Type B pancreatic cell (in vitro differentiated cells): ENCODE results near the gene CTDP1. TPM values are rescaled to one million over a fixed set of nuclear protein-coding genes. Genes with fewer than 3 reads are reported as not detected.

ENCODE experiments used
- DNase-seq: peaks from one replicate; pipeline ENCODE4 v3.0.0; 2021; ENCODE audit warnings: mixed read lengths; ENCODE audit not compliant: unreplicated experiment; ENCODE audit errors: extremely low spot score
- H3K27ac Mint-ChIP-seq: 2 replicates; pipeline ENCODE4 v1.8.0; 2021; ENCODE audit warnings: mild to moderate bottlenecking, mixed read lengths
- H3K27me3 Mint-ChIP-seq: 2 replicates; pipeline ENCODE4 v1.8.0; 2021; ENCODE audit warnings: mixed read lengths
- H3K36me3 Mint-ChIP-seq: 2 replicates; pipeline ENCODE4 v1.8.0; 2021; ENCODE audit warnings: mixed read lengths
- H3K4me1 Mint-ChIP-seq: one replicate; pipeline ENCODE4 v1.8.0; 2021; ENCODE audit warnings: mixed read lengths; ENCODE audit not compliant: unreplicated experiment
- H3K4me3 Mint-ChIP-seq: 2 replicates; pipeline ENCODE4 v1.8.0; 2021; ENCODE audit warnings: mild to moderate bottlenecking, mixed read lengths
- H3K9me3 Mint-ChIP-seq: 2 replicates; pipeline ENCODE4 v1.8.0; 2021; ENCODE audit warnings: mixed read lengths
- total RNA-seq: library from RNA; stranded (reverse); gene quantifications from 2 replicates; pipeline ENCODE4 v1.2.1, GENCODE V29; 2021; ENCODE audit warnings: low replicate concordance
- TF ChIP-seq, protein P1 (sequence below): fragments of 200-600 bp; sonication (generic); conservative IDR thresholded peaks from 2 replicates; pipeline ENCODE4 v1.5.0; 2021; ENCODE audit warnings: antibody characterized with exemption, mild to moderate bottlenecking

CTDP1 gene
- total RNA-seq, 1 donor from 2014 or later = 21.1 TPM

- Mint-ChIP-seq H3K4me3 (no peak overlapping the region), H3K36me3 (peaks cover 31% of the 10 kb centered on the region), H3K27me3 (no peaks in the 10 kb centered on the region), H3K27ac (no peak overlapping the region), H3K9me3 (no peaks in the 10 kb centered on the region), H3K4me1 (no peaks in the 10 kb centered on the region)
- TF ChIP-seq, protein P1, sequence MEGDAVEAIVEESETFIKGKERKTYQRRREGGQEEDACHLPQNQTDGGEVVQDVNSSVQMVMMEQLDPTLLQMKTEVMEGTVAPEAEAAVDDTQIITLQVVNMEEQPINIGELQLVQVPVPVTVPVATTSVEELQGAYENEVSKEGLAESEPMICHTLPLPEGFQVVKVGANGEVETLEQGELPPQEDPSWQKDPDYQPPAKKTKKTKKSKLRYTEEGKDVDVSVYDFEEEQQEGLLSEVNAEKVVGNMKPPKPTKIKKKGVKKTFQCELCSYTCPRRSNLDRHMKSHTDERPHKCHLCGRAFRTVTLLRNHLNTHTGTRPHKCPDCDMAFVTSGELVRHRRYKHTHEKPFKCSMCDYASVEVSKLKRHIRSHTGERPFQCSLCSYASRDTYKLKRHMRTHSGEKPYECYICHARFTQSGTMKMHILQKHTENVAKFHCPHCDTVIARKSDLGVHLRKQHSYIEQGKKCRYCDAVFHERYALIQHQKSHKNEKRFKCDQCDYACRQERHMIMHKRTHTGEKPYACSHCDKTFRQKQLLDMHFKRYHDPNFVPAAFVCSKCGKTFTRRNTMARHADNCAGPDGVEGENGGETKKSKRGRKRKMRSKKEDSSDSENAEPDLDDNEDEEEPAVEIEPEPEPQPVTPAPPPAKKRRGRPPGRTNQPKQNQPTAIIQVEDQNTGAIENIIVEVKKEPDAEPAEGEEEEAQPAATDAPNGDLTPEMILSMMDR = no peak
- no peak for DNase-seq
Measured at GRCh38 chr18:79720359-79720733, 40.7 kb downstream of the CTDP1 start.

DNA sequence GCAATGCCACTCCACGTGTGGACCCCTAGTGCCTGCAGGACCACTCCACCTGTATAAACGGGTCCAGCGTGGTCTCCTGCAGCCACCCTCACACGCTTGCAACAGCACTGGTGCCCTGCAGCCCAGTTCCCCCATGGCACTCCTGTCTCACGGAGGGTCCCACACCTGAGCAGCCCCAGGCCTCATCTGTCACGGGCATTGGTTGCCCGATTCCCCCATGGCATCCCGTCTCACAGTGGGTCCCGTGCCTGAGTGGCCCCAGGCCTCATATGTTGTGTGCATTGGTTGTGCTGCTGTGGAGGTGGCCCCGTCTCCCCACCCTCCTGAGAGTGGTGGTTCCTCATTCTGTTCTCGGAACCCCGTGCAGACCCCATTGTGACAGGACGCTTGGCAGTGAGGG is 43.4 kb downstream of the CTDP1 start:
- DNase-seq = no peak
- H3K27ac Mint-ChIP-seq = no peak overlapping the region
- H3K9me3 Mint-ChIP-seq = no peaks in the 10 kb centered on the region
- no peaks in the 10 kb centered on the region for H3K4me1 Mint-ChIP-seq
- no peaks in the 10 kb centered on the region for H3K27me3 Mint-ChIP-seq
- no peak overlapping the region for H3K4me3 Mint-ChIP-seq
- H3K36me3 Mint-ChIP-seq = peaks cover 45% of the 10 kb centered on the region
- TF ChIP-seq, protein P1 = no peak

- Mint-ChIP-seq H3K4me3 (no peak overlapping the region), H3K4me1 (no peaks in the 10 kb centered on the region), H3K36me3 (peaks cover 45% of the 10 kb centered on the region), H3K27me3 (no peaks in the 10 kb centered on the region), H3K27ac (no peak overlapping the region), H3K9me3 (no peaks in the 10 kb centered on the region)
- DNase-seq = no peak
- TF ChIP-seq, protein P1 = no peak
Measured at GRCh38 chr18:79723628-79724027, 44.0 kb downstream of the CTDP1 start.

DNA sequence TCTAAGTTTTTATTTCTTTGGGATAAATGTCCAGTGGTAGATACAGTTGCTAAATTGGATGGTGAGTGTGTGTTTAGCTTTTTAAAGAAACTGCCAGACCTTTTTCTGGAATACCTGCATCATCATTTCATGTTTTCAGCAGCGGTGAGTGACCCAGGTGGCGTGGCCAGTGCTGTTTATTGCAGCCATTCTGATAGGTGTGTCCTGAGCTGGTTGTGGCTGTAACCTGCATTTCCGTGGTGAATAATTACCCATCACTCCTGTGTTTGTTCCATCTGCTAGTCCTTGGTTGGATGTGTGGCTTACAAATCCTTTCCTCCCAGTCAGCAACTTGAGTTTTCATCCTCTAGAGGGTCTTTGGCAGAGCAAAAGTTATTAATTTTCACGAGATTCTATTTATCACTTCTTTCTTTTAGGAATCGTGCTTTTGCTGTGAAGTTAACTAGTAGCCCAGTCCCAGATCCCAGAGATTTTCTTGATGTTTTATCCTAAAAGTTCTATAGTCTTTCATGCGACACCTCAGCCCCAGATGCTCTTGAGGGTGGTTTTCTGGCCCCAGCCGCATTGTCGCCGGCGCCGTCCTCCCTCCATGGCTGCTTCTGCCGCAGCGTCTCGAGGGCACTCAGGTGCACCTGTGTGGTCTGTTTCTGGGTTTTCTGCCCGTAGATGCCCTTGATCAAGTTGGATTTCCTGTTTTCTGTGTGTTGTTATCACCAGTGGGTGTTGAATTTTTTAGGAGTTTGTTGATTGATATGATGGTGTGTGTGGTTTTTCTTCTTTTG is 44.9 kb downstream of the CTDP1 start:
- TF ChIP-seq, protein P1 = no peak
- H3K27ac Mint-ChIP-seq = no peak overlapping the region
- H3K9me3 Mint-ChIP-seq = no peaks in the 10 kb centered on the region
- peaks cover 41% of the 10 kb centered on the region for H3K36me3 Mint-ChIP-seq
- no peaks in the 10 kb centered on the region for H3K27me3 Mint-ChIP-seq
- no peaks in the 10 kb centered on the region for H3K4me1 Mint-ChIP-seq
- no peak for DNase-seq
- H3K4me3 Mint-ChIP-seq = no peak overlapping the region

DNA sequence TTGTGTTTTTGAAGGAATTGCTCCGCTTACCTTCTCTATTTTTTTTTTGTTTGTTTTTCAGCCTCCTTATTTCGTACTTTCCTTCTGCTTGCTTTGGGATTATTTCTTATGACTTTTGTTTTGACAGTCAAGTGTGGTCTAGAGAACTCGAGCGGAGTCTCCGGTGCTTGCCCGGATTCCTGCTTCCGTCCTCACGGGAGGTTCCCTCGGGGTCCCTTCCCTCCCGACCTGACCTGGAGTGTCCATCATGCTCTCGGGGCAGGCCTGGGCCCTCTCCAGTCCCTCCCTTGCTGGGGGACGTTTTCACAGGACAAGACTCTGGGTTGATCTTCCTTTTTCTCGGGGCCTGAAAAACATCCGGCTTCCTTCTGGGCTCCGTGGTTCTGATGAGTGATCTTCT is 45.9 kb downstream of the CTDP1 start:
- DNase-seq = no peak
- H3K36me3 Mint-ChIP-seq = peaks cover 42% of the 10 kb centered on the region
- TF ChIP-seq, protein P1 = no peak
- H3K4me3 Mint-ChIP-seq = no peak overlapping the region
- no peaks in the 10 kb centered on the region for H3K4me1 Mint-ChIP-seq
- H3K9me3 Mint-ChIP-seq = no peaks in the 10 kb centered on the region
- no peak overlapping the region for H3K27ac Mint-ChIP-seq
- no peaks in the 10 kb centered on the region for H3K27me3 Mint-ChIP-seq

GRCh38 chr18:79726721-79727120 is 47.1 kb downstream of the CTDP1 start:
- no peaks in the 10 kb centered on the region for H3K9me3 Mint-ChIP-seq
- no peak overlapping the region for H3K27ac Mint-ChIP-seq
- no peak for DNase-seq
- peaks cover 46% of the 10 kb centered on the region for H3K36me3 Mint-ChIP-seq
- no peaks in the 10 kb centered on the region for H3K4me1 Mint-ChIP-seq
- TF ChIP-seq, protein P1 = no peak
- H3K27me3 Mint-ChIP-seq = no peaks in the 10 kb centered on the region
- no peak overlapping the region for H3K4me3 Mint-ChIP-seq
